ENCODE measurements around the gene BEST1.

- TF ChIP-seq ZNF274 (IDR thresholded peaks at IDR 0.05; ENCODE audit: low read depth, low read length) (no peak), SUZ12 (IDR thresholded peaks at IDR 0.05; ENCODE audit: extremely low read depth, insufficient read depth, insufficient read length) (no peak), YY1 (IDR thresholded peaks at IDR 0.05; ENCODE audit: insufficient read depth, insufficient read length) (no peak)
Observed at GRCh38 chr11:61960532-61960931, 10.4 kb downstream of the BEST1 start.

Measured in NT2/D1 (cell line).